Mesenchymal stem cell (in vitro differentiated cells and primary cell): ENCODE data around the gene JMJD7.

Experiments used
- DNase-seq: peaks from one replicate; pipeline ENCODE4 v3.0.0-alpha.2; 2013
- H2AFZ ChIP-seq: one replicate; pipeline ENCODE4 v1.6.1; 2013; ENCODE audit warnings: low read depth, mild to moderate bottlenecking, control low read depth, inconsistent platforms, low read length, moderate library complexity
- H2AK5ac ChIP-seq: 2 replicates; pipeline ENCODE4 v1.6.1; 2013; ENCODE audit warnings: low read length, moderate library complexity, mild to moderate bottlenecking, inconsistent platforms; ENCODE audit not compliant: severe bottlenecking
- H2BK120ac ChIP-seq: one replicate; pipeline ENCODE4 v1.6.1; 2013; ENCODE audit warnings: low read depth, mild to moderate bottlenecking, inconsistent platforms, low read length, moderate library complexity
- H2BK12ac ChIP-seq, 2 experiments: one replicate each; pipeline ENCODE4 v1.6.1; 2013; ENCODE audit warnings: inconsistent platforms in 2 of 2, low read length in 2 of 2, mild to moderate bottlenecking in 2 of 2, moderate library complexity in 2 of 2, control low read depth in 1 of 2
- H2BK15ac ChIP-seq: one replicate; pipeline ENCODE4 v1.6.1; 2013; ENCODE audit warnings: mild to moderate bottlenecking, low read depth, inconsistent platforms; ENCODE audit not compliant: poor library complexity, severe bottlenecking
- H2BK5ac ChIP-seq: 2 replicates; pipeline ENCODE4 v1.6.1; 2013; ENCODE audit warnings: low read depth, mild to moderate bottlenecking, low read length, control low read depth, inconsistent platforms; ENCODE audit not compliant: poor library complexity, severe bottlenecking
- H3K14ac ChIP-seq, 2 experiments: one replicate each; pipeline ENCODE4 v1.6.1; 2013; ENCODE audit warnings: inconsistent platforms in 2 of 2, low read length in 2 of 2, control low read depth in 1 of 2, mild to moderate bottlenecking in 1 of 2, moderate library complexity in 1 of 2
- H3K18ac ChIP-seq, 2 experiments: one replicate each; pipeline ENCODE4 v1.6.1; 2013; ENCODE audit warnings: inconsistent platforms in 2 of 2, low read length in 2 of 2, control low read depth in 1 of 2, low read depth in 1 of 2, mild to moderate bottlenecking in 1 of 2
- H3K23ac ChIP-seq, 2 experiments: one replicate each; pipeline ENCODE4 v1.6.1; 2013; ENCODE audit warnings: inconsistent platforms in 2 of 2, low read length in 2 of 2, mild to moderate bottlenecking in 2 of 2, moderate library complexity in 2 of 2, control low read depth in 1 of 2
- H3K27ac ChIP-seq: 2 replicates; pipeline ENCODE4 v1.5.1; 2013; ENCODE audit warnings: mild to moderate bottlenecking, moderate library complexity, low read length, control low read depth, inconsistent platforms; ENCODE audit not compliant: poor library complexity, severe bottlenecking
- H3K27me3 ChIP-seq, 2 experiments: 2 replicates each; pipeline versions ENCODE4 v1.6.1 to v1.7.0; 2013; ENCODE audit warnings: low read length in 2 of 2, mild to moderate bottlenecking in 2 of 2, moderate library complexity in 2 of 2, control low read depth in 1 of 2, inconsistent platforms in 1 of 2; ENCODE audit not compliant: control insufficient read depth in 1 of 2, insufficient read depth in 1 of 2
- H3K36me3 ChIP-seq, 2 experiments: 2 replicates each; pipeline versions ENCODE4 v1.6.1 to v1.7.0; 2013; ENCODE audit warnings: low read length in 2 of 2, control low read depth in 1 of 2, inconsistent platforms in 1 of 2, low read depth in 1 of 2, mild to moderate bottlenecking in 1 of 2; ENCODE audit not compliant: insufficient read depth in 2 of 2, control insufficient read depth in 1 of 2
- H3K4ac ChIP-seq, 2 experiments: one replicate each; pipeline ENCODE4 v1.6.1; 2013; ENCODE audit warnings: inconsistent platforms in 2 of 2, low read length in 2 of 2, mild to moderate bottlenecking in 2 of 2, moderate library complexity in 2 of 2, control low read depth in 1 of 2, low read depth in 1 of 2
- H3K4me1 ChIP-seq: 2 replicates; pipeline ENCODE4 v1.6.1; 2013; ENCODE audit warnings: low read depth, low read length, control low read depth; ENCODE audit not compliant: control insufficient read depth, insufficient read depth
- H3K4me2 ChIP-seq: 2 replicates; pipeline ENCODE4 v1.6.1; 2013; ENCODE audit warnings: low read length, mild to moderate bottlenecking, inconsistent platforms; ENCODE audit not compliant: poor library complexity, severe bottlenecking
- H3K4me3 ChIP-seq, 2 experiments: 2 replicates each; pipeline versions ENCODE4 v1.5.1 to v1.7.0; 2013; ENCODE audit warnings: low read length in 2 of 2, mild to moderate bottlenecking in 2 of 2, control low read depth in 1 of 2, low read depth in 1 of 2; ENCODE audit not compliant: insufficient read depth in 1 of 2
- H3K79me1 ChIP-seq: replicated peaks from 2 replicates; pipeline ENCODE4 v1.6.1; 2013; ENCODE audit warnings: mild to moderate bottlenecking, control low read depth, low read length, inconsistent platforms; ENCODE audit not compliant: poor library complexity, severe bottlenecking
- H3K9ac ChIP-seq: 2 replicates; pipeline ENCODE4 v1.7.0; 2013; ENCODE audit warnings: mild to moderate bottlenecking, low read length, moderate library complexity
- H3K9me3 ChIP-seq: 2 replicates; pipeline ENCODE4 v1.7.0; 2013; ENCODE audit warnings: mild to moderate bottlenecking, low read length; ENCODE audit not compliant: control insufficient read depth
- H4K8ac ChIP-seq: one replicate; pipeline ENCODE4 v1.6.1; 2013; ENCODE audit warnings: inconsistent platforms, mild to moderate bottlenecking, low read length, moderate library complexity
- H4K91ac ChIP-seq: one replicate; pipeline ENCODE4 v1.6.1; 2013; ENCODE audit warnings: mild to moderate bottlenecking, low read length, inconsistent platforms
- WGBS: methylation state at CpG from one replicate; pipeline ENCODE4 v1.1.7; 2013; ENCODE audit warnings: mixed read lengths; 5-methylcytosine and 5-hydroxymethylcytosine counted together

Gene JMJD7

DNA sequence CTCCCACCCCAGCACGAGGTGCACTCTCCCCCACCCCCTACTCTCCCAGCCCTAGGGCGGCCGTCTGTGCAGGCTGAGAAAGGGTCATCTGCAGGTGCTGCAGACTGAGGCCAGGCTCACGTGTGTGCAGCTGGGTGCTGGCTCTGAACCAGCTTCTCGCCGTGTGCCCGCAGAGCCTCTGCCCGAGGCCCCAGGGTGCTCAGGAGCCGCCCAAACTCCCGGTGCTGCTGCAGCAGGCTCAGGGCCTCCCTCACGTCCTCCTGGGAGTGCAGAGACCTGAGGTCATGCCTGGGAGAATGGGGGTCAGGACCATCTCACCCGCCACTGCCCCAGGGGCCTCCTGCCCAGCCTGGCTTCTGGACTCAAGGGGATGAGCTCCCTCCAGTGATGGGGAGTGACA is 48.8 kb downstream of the JMJD7 start:
- Histone ChIP-seq H3K4me1 (peaks cover 10% of the 10 kb centered on the region), H3K9me3 (no peaks in the 10 kb centered on the region), H3K27me3 (peaks cover 6 to 58% of the 10 kb centered on the region in 2 experiments), H3K36me3 (peaks cover 0 to 76% of the 10 kb centered on the region in 2 experiments), H3K18ac (no peak overlapping the region), H2BK12ac (no peak overlapping the region), H3K9ac (no peak overlapping the region), H2BK120ac (no peak overlapping the region), H3K14ac (no peak overlapping the region), H4K91ac (no peak overlapping the region), H4K8ac (no peak overlapping the region), H2AK5ac (no peak overlapping the region), H3K4me3 (no peak overlapping the region), H2AFZ (no peak overlapping the region), H3K4ac (no peak overlapping the region), H3K4me2 (no peak overlapping the region), H2BK5ac (no peak overlapping the region), H2BK15ac (no peak overlapping the region), H3K23ac (no peak overlapping the region), H3K27ac (no peak overlapping the region), H3K79me1 (no peaks in the 10 kb centered on the region)
- 82% methylated on average over 12 of the region's 12 CpGs for WGBS
- no peak for DNase-seq

DNA sequence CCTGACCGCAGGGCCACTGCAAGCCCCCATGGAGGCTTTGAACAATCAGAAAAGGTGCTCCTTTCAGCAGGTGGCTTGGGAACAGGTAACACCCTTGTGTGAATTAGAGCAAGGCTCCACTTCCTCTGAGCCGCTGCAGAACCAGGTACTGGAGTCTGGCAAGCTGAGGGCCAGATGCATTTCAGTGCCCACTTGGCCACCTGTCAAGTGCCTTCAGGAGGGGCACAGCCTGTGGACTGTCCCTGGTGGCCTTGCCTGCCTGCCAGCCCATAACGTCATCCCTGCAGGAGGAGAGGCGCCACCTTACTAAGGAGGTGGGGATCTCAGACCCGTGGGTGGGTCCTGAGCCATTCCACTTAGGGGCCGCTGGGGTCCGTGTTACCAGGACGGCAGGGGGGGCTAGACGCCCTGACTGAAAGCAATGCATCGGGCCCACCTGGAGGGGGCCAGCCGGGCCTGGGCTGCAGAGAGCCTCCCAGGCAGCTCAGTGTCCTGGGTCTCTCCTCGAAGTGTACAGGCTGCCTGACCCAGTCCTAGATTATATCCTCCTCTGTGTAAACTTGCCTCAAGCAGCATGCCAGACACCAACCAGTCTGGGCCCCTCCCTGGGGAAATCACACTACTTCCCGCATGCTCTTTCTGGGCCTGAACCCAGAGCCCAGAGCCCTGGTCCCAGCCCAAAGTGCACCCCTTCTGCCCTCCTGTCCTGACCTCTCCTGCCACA is 49.9 kb downstream of the JMJD7 start:
- no peak overlapping the region for H2AFZ ChIP-seq
- H3K4ac ChIP-seq = no peak overlapping the region
- no peak for DNase-seq

DNA sequence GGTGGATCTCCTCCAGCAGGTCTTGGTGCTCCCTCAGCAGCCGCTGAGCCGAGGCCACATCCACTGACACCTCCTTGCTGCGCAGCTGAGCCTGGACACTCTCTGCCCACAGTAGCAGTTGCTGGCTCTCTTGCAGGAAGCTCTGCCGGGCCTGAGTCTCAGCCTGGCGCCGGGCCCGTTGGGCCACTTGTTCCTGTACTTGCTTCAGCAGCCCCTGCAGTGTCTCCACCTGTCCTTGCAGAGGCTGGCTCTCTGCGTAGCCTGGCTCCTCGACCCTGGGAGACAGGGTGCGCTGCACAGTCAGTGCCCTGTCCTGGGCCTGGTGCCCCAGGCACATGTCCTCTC is 50.4 kb downstream of the JMJD7 start:
- no peak overlapping the region for H2BK5ac ChIP-seq
- H2AK5ac ChIP-seq = no peak overlapping the region
- H2BK12ac ChIP-seq = no peak overlapping the region
- peaks cover 22% of the 10 kb centered on the region for H3K4me1 ChIP-seq
- H3K18ac ChIP-seq = no peak overlapping the region
- H4K8ac ChIP-seq = no peak overlapping the region
- H3K4me3 ChIP-seq = no peak overlapping the region
- H3K9me3 ChIP-seq = no peaks in the 10 kb centered on the region
- H3K79me1 ChIP-seq = no peaks in the 10 kb centered on the region
- H2BK15ac ChIP-seq = no peak overlapping the region
- H3K36me3 ChIP-seq = peaks cover 0 to 75% of the 10 kb centered on the region in 2 experiments
- no peak overlapping the region for H3K14ac ChIP-seq
- peaks cover 6 to 58% of the 10 kb centered on the region in 2 experiments for H3K27me3 ChIP-seq
- H3K4ac ChIP-seq = no peak overlapping the region
- no peak overlapping the region for H4K91ac ChIP-seq
- no peak for DNase-seq
- no peak overlapping the region for H3K9ac ChIP-seq
- H3K23ac ChIP-seq = no peak overlapping the region
- H2BK120ac ChIP-seq = no peak overlapping the region
- H3K4me2 ChIP-seq = no peak overlapping the region
- no peak overlapping the region for H3K27ac ChIP-seq
- WGBS = 94% methylated on average over 10 of the region's 10 CpGs
- no peak overlapping the region for H2AFZ ChIP-seq

More for the DNA sequence above, 49.9 kb downstream of the JMJD7 start:
- Histone ChIP-seq H3K9me3 (no peaks in the 10 kb centered on the region), H2BK5ac (no peak overlapping the region), H2BK120ac (no peak overlapping the region), H2BK15ac (no peak overlapping the region), H3K18ac (no peak overlapping the region), H4K8ac (no peak overlapping the region), H3K27me3 (peaks cover 6 to 58% of the 10 kb centered on the region in 2 experiments), H2AK5ac (no peak overlapping the region), H3K36me3 (peaks cover 0 to 70% of the 10 kb centered on the region in 2 experiments), H3K4me1 (peaks cover 16% of the 10 kb centered on the region), H3K14ac (no peak overlapping the region), H3K79me1 (no peaks in the 10 kb centered on the region), H3K4me3 (no peak overlapping the region), H4K91ac (no peak overlapping the region), H3K23ac (no peak overlapping the region), H2BK12ac (no peak overlapping the region), H3K27ac (no peak overlapping the region), H3K4me2 (no peak overlapping the region), H3K9ac (no peak overlapping the region)
- WGBS = 77% methylated on average over 13 of the region's 13 CpGs

DNA sequence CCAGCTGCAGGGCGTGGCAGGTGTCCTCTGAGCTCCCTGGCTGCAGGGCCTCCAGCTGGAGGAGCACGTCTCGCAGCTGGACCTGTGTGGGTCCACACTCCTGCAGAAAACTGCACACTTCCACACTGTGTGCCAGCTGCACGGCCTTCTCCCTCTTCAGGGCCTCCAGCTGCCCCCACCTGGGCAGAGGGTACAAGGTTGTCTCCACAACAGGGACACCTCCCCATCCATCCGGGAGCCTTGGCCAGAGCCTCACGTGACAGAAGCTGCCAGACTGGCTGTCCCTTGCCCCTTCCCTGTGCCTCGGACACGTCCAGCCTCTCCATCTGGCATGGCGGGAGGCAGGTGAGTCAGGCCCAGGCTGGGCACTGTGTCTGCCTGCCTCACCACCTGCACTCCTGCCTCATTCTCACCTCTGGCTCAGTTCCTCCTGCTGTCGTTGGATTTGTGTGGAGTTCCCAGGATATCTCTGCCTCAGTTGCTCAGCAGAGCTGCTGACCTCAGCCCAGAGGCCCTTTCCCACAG is 51.5 kb downstream of the JMJD7 start:
- H2BK12ac ChIP-seq = no peak overlapping the region
- H3K36me3 ChIP-seq = peaks cover 0 to 73% of the 10 kb centered on the region in 2 experiments
- no peak overlapping the region for H3K4me2 ChIP-seq
- H3K27me3 ChIP-seq = peaks cover 6 to 57% of the 10 kb centered on the region in 2 experiments
- H4K91ac ChIP-seq = no peak overlapping the region
- H3K18ac ChIP-seq = no peak overlapping the region
- no peak overlapping the region for H2BK5ac ChIP-seq
- H3K27ac ChIP-seq = no peak overlapping the region
- H3K14ac ChIP-seq = no peak overlapping the region
- no peaks in the 10 kb centered on the region for H3K9me3 ChIP-seq
- no peak overlapping the region for H2AFZ ChIP-seq
- H2AK5ac ChIP-seq = no peak overlapping the region
- no peak for DNase-seq
- no peak overlapping the region for H4K8ac ChIP-seq
- H3K79me1 ChIP-seq = no peaks in the 10 kb centered on the region
- no peak overlapping the region for H3K23ac ChIP-seq
- 90% methylated on average over 10 of the region's 10 CpGs for WGBS
- no peak overlapping the region for H3K4me3 ChIP-seq
- H2BK120ac ChIP-seq = no peak overlapping the region
- peaks cover 22% of the 10 kb centered on the region for H3K4me1 ChIP-seq
- no peak overlapping the region for H3K4ac ChIP-seq
- no peak overlapping the region for H2BK15ac ChIP-seq
- no peak overlapping the region for H3K9ac ChIP-seq
